GM12878 (cell line): ENCODE data around the gene RNF126. TPM values are rescaled to one million over a fixed set of nuclear protein-coding genes. Genes with fewer than 3 reads are reported as not detected.

ENCODE experiments used
- ATAC-seq: fragments of 200-7000 bp; cut with Tn5 transposase; 3 replicates; pipeline ENCODE4 v1.9.1; 2020; ENCODE audit warnings: mild to moderate bottlenecking, moderate library complexity
- BruUV-seq: library from RNA; stranded (reverse); fragments of 400-500 nt; replicated peaks from 2 replicates; lab custom pipeline; 2021; lab: Mats Ljungman, UMichigan
- CTCF ChIA-PET: fragments of 300-600 bp; sonication (Branson Sonifier 250); formaldehyde crosslinking; extraction: SDS; loops from one replicate; lab custom pipeline; 2021; ENCODE audit warnings: inconsistent platforms; lab: Yijun Ruan, JAX
- POLR2A ChIA-PET: fragments of 350-600 bp; formaldehyde crosslinking; extraction: SDS; loops from one replicate; lab custom pipeline; 2021; ENCODE audit warnings: inconsistent platforms; lab: Charles Lee
- RAD21 ChIA-PET: fragments of 300-600 bp; sonication (Branson Sonifier 250); formaldehyde crosslinking; loops from one replicate; lab custom pipeline; 2023; ENCODE audit warnings: antibody characterized with exemption; ENCODE audit not compliant: unreplicated experiment; lab: Charles Lee
- SMC1A ChIA-PET: fragments of 300-600 bp; sonication (Branson Sonifier 250); formaldehyde crosslinking; loops from one replicate; lab custom pipeline; 2023; ENCODE audit not compliant: unreplicated experiment, uncharacterized antibody; lab: Charles Lee
- DNase-seq: peaks from one replicate; pipeline ENCODE4 v3.0.0-alpha.2; 2011; ENCODE audit warnings: low read depth, low spot score
- FAIRE-seq: peaks from 3 replicates; lab custom pipeline; 2011; peaks lifted over from hg19 to GRCh38; lab: Jason Lieb, UNC
- H2AFZ ChIP-seq: 2 replicates; pipeline ENCODE4 v1.6.0; 2011; ENCODE audit warnings: low read depth, low read length, control low read depth; ENCODE audit not compliant: control insufficient read depth
- H3K27ac ChIP-seq: 2 replicates; pipeline ENCODE4 v1.5.1; 2011; ENCODE audit warnings: control low read depth; ENCODE audit not compliant: control insufficient read depth, insufficient read depth
- H3K27me3 ChIP-seq, 2 experiments: replicated peaks in 1 of 2; 2 replicates each; pipeline versions ENCODE4 v1.6.0 to v1.6.1; 2011; ENCODE audit warnings: low read length in 1 of 2; ENCODE audit not compliant: control insufficient read depth in 2 of 2, insufficient read depth in 2 of 2
- H3K36me3 ChIP-seq, 2 experiments: 2 replicates each; pipeline ENCODE4 v1.5.1; 2011; ENCODE audit warnings: low read length in 1 of 2; ENCODE audit not compliant: control insufficient read depth in 2 of 2, insufficient read depth in 2 of 2
- H3K4me1 ChIP-seq: 2 replicates; pipeline ENCODE4 v1.6.1; 2011; ENCODE audit warnings: mild to moderate bottlenecking, low read length, moderate library complexity, mixed read lengths; ENCODE audit not compliant: control insufficient read depth, insufficient read depth
- H3K4me2 ChIP-seq: 2 replicates; pipeline ENCODE4 v1.6.0; 2011; ENCODE audit warnings: control low read depth; ENCODE audit not compliant: control insufficient read depth, insufficient read depth
- H3K4me3 ChIP-seq: fragments of 200-600 bp; sonication (generic); 2 replicates; pipeline ENCODE4 v1.5.1; 2016
- H3K79me2 ChIP-seq: 2 replicates; pipeline ENCODE4 v1.6.0; 2011; ENCODE audit warnings: low read length; ENCODE audit not compliant: control insufficient read depth, insufficient read depth
- H3K9ac ChIP-seq: 2 replicates; pipeline ENCODE4 v1.8.0; 2011; ENCODE audit warnings: low read length, control low read depth, mixed read lengths; ENCODE audit not compliant: control insufficient read depth, insufficient read depth
- H3K9me3 ChIP-seq: replicated peaks from 3 replicates; pipeline ENCODE4 v1.5.1; 2011; ENCODE audit warnings: mild to moderate bottlenecking, low read length; ENCODE audit not compliant: control insufficient read depth, insufficient read depth
- H4K20me1 ChIP-seq: 2 replicates; pipeline ENCODE4 v1.6.0; 2011; ENCODE audit not compliant: control insufficient read depth, insufficient read depth
- ATF2 ChIP-seq: IDR thresholded peaks from 2 replicates; pipeline ENCODE4 v1.6.1; 2012; ENCODE audit warnings: low read length, inconsistent platforms
- CHD1 ChIP-seq: IDR thresholded peaks from 2 replicates; pipeline ENCODE4 v1.6.1; 2012; ENCODE audit warnings: low read depth, low read length, improper control_type of control experiment
- E4F1 ChIP-seq: fragments of 450-650 bp; IDR thresholded peaks from 2 replicates; pipeline ENCODE4 v1.6.1; 2018; ENCODE audit warnings: borderline replicate concordance, mild to moderate bottlenecking; ENCODE audit not compliant: partially characterized antibody
- EED ChIP-seq: sonication (generic); IDR thresholded peaks from 2 replicates; pipeline ENCODE4 v1.6.1; 2016; ENCODE audit warnings: antibody characterized with exemption, low read depth
- MYC ChIP-seq: IDR thresholded peaks from 2 replicates; pipeline ENCODE4 v1.6.1; 2011; ENCODE audit warnings: mild to moderate bottlenecking, low read length, moderate library complexity, inconsistent platforms; ENCODE audit not compliant: insufficient read depth, insufficient replicate concordance, insufficient read length, severe bottlenecking
- NR2C1 ChIP-seq: fragments of 450-650 bp; IDR thresholded peaks from 2 replicates; pipeline ENCODE4 v1.6.1; 2017; ENCODE audit warnings: antibody characterized with exemption, mild to moderate bottlenecking, moderate library complexity
- SIX5 ChIP-seq: IDR thresholded peaks from 2 replicates; pipeline ENCODE4 v1.6.1; 2011; ENCODE audit warnings: mild to moderate bottlenecking, low read depth, low read length, moderate library complexity; ENCODE audit not compliant: severe bottlenecking
- ZNF592 ChIP-seq: fragments of 450-650 bp; IDR thresholded peaks from 2 replicates; pipeline ENCODE4 v1.6.1; 2017; ENCODE audit warnings: mild to moderate bottlenecking, moderate library complexity
- WGBS: methylation state at CpG from one replicate; pipeline ENCODE4 v1.1.6; 2016; ENCODE audit warnings: low lambda C conversion rate; ENCODE audit not compliant: insufficient replicate concordance, insufficient coverage; ENCODE audit errors: missing lambda C conversion rate; 5-methylcytosine and 5-hydroxymethylcytosine counted together
- in situ Hi-C: fragments of 300-500 bp; cut with MboI; formaldehyde crosslinking; loops from 9 replicates; pipeline ENCODE4 v1.14.3; 2018; ENCODE audit warnings: mixed read lengths
- intact Hi-C: fragments of 100-400 bp; cut with micrococcal nuclease; formaldehyde crosslinking; loops from one replicate; pipeline ENCODE4 v1.14.2; 2022; ENCODE audit not compliant: unreplicated experiment
- polyA plus RNA-seq, 11 experiments: library from polyadenylated mRNA; depleted of rRNA in 4 of 11; unstranded in 6 of 11; stranded (reverse) in 5 of 11; fragments of >200 nt; fragmentation: Nextera tagmentation in 4 of 11; fragmentation: Illumina TruSeq in 1 of 11; extraction: Ambion mirVana in 4 of 11; extraction: Trizol in 1 of 11; gene quantifications; 1 replicate in 1 of 11; 2 replicates in 10 of 11; pipeline versions ENCODE4 v1.2.1 to v1.2.3, GENCODE V29; 2011 to 2016; ENCODE audit warnings: inconsistent platforms in 2 of 11, missing spikeins in 2 of 11, low read depth in 1 of 11
- total RNA-seq, 4 experiments: library from RNA; depleted of rRNA in 3 of 4; stranded (reverse); fragments of >200 nt in 3 of 4; fragmentation: Illumina TruSeq in 1 of 4; extraction: Trizol in 1 of 4; gene quantifications; 2 replicates each; pipeline versions ENCODE4 v1.2.1 to v1.2.3, GENCODE V29; 2013 to 2021

RNF126 gene
- total and polyA plus RNA-seq, 10 of the 15 experiments (the other 5 are each of a cell fraction or from before 2014, with no cell fraction given) = 0.45 to 100 (median 50.6) TPM

- Histone ChIP-seq H3K36me3 (no peaks in the 10 kb centered on the region), H4K20me1 (no peaks in the 10 kb centered on the region), H3K9me3 (no peaks in the 10 kb centered on the region), H3K4me1 (peaks cover 8% of the 10 kb centered on the region), H3K79me2 (no peaks in the 10 kb centered on the region), H3K4me2 (no peak overlapping the region), H3K9ac (no peak overlapping the region), H3K4me3 (no peak overlapping the region), H3K27ac (no peak overlapping the region), H3K27me3 (no peaks in the 10 kb centered on the region), H2AFZ (no peak overlapping the region)
- no peak for FAIRE-seq
- ChIA-PET RAD21 (no interaction called here), POLR2A (no interaction called here), CTCF (no interaction called here), SMC1A (no interaction called here)
- intact Hi-C loops (no loop called here), in situ Hi-C loops (no loop called here)
- DNase-seq = no peak
- TF ChIP-seq SIX5 (no peak), CHD1 (no peak), MYC (no peak), NR2C1 (no peak)
- no peak for ATAC-seq
- no TSS peak for BruUV-seq
- 83% methylated on average over 15 of the region's 22 CpGs for WGBS
Measured at GRCh38 chr19:609004-609346, 54.0 kb downstream of the RNF126 start.

GRCh38 chr19:608155-609003, 54.6 kb downstream of the RNF126 start:
- Histone ChIP-seq H3K27ac (no peak overlapping the region), H3K9ac (no peak overlapping the region), H3K36me3 (no peaks in the 10 kb centered on the region), H3K4me3 (no peak overlapping the region), H3K79me2 (no peaks in the 10 kb centered on the region), H4K20me1 (no peaks in the 10 kb centered on the region), H3K4me1 (peaks cover 8% of the 10 kb centered on the region), H3K9me3 (no peaks in the 10 kb centered on the region), H3K4me2 (no peak overlapping the region), H2AFZ (no peak overlapping the region), H3K27me3 (no peaks in the 10 kb centered on the region)
- in situ Hi-C loops = no loop called here
- WGBS = 66% methylated on average over 24 of the region's 30 CpGs
- FAIRE-seq (no peak), ATAC-seq (no peak), DNase-seq (no peak)
- SMC1A ChIA-PET = no interaction called here
- CTCF ChIA-PET = no interaction called here
- intact Hi-C loops = no loop called here
- no TSS peak for BruUV-seq
- RAD21 ChIA-PET = no interaction called here
- POLR2A ChIA-PET = no interaction called here
- TF ChIP-seq E4F1 (no peak), EED (no peak), ATF2 (no peak), ZNF592 (no peak)
